ENCODE data around the gene PUM1.

DNA sequence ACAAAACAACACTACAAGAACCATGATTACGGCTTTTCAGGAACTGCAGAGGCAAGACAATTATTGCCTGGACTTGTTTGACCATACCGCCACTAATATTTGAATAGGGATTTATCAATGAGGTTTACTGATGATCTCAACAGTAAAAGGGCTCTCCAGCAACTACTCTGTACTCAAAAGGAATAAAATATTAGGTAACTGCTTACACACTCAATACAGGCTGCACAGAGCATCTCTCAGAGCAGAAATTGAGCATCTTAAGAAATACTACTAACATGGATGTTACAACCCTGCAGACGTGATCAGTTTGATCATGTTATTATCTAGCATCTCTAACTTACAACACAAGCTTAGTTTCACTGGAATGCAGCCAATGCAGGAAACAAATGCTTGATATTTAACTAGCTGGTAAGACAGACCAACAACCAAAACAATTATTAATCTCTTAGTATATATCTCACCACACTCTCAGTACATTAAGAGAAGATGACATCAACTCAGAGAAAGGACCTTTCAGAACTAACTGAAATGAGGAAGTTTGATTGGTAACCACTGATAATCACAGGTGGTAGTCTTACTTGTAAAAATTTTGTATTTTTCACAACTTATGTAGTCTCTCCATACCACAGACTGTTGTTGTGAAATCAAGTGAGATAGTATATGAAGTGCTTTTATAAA lies 52.2 kb downstream of the PUM1 start:
- TF ChIP-seq EP300 (IDR thresholded peaks at IDR 0.05) (no peak), POLR2A (IDR thresholded peaks at IDR 0.05) (no peak), POLR2AphosphoS5 (IDR thresholded peaks at IDR 0.05) (no peak)
- TF ChIP-seq, protein P1, sequence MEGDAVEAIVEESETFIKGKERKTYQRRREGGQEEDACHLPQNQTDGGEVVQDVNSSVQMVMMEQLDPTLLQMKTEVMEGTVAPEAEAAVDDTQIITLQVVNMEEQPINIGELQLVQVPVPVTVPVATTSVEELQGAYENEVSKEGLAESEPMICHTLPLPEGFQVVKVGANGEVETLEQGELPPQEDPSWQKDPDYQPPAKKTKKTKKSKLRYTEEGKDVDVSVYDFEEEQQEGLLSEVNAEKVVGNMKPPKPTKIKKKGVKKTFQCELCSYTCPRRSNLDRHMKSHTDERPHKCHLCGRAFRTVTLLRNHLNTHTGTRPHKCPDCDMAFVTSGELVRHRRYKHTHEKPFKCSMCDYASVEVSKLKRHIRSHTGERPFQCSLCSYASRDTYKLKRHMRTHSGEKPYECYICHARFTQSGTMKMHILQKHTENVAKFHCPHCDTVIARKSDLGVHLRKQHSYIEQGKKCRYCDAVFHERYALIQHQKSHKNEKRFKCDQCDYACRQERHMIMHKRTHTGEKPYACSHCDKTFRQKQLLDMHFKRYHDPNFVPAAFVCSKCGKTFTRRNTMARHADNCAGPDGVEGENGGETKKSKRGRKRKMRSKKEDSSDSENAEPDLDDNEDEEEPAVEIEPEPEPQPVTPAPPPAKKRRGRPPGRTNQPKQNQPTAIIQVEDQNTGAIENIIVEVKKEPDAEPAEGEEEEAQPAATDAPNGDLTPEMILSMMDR (IDR thresholded peaks at IDR 0.05): no peak
